Neuronal stem cell (in vitro differentiated cells): ENCODE measurements around the gene RNASE13.

Experiments
- DNase-seq: peaks from one replicate; pipeline ENCODE4 v3.0.0-alpha.2; 2013; ENCODE audit warnings: low spot score
- H2AFZ ChIP-seq: one replicate; pipeline ENCODE4 v1.6.1; 2013; ENCODE audit warnings: mild to moderate bottlenecking, low read length, inconsistent platforms
- H2AK5ac ChIP-seq: 2 replicates; pipeline ENCODE4 v1.6.1; 2013; ENCODE audit warnings: low read depth, mild to moderate bottlenecking, inconsistent platforms, low read length, moderate library complexity, mixed read lengths
- H2BK120ac ChIP-seq: 2 replicates; pipeline ENCODE4 v1.6.1; 2013; ENCODE audit warnings: low read depth, mild to moderate bottlenecking, inconsistent platforms, low read length, moderate library complexity, mixed read lengths
- H2BK12ac ChIP-seq: one replicate; pipeline ENCODE4 v1.6.1; 2013; ENCODE audit warnings: low read length, inconsistent platforms
- H2BK15ac ChIP-seq: 2 replicates; pipeline ENCODE4 v1.6.1; 2013; ENCODE audit warnings: mild to moderate bottlenecking, low read length, inconsistent platforms, mixed read lengths
- H2BK5ac ChIP-seq: one replicate; pipeline ENCODE4 v1.6.1; 2013; ENCODE audit warnings: inconsistent platforms, mild to moderate bottlenecking, low read length, moderate library complexity
- H3K14ac ChIP-seq: one replicate; pipeline ENCODE4 v1.6.1; 2013; ENCODE audit warnings: low read length, inconsistent platforms
- H3K18ac ChIP-seq: 2 replicates; pipeline ENCODE4 v1.6.1; 2013; ENCODE audit warnings: low read length, inconsistent platforms
- H3K23ac ChIP-seq: 2 replicates; pipeline ENCODE4 v1.6.1; 2013; ENCODE audit warnings: low read depth, mild to moderate bottlenecking, mixed read lengths, low read length, inconsistent platforms; ENCODE audit not compliant: poor library complexity
- H3K27ac ChIP-seq: replicated peaks from 3 replicates; pipeline ENCODE4 v1.5.1; 2013; ENCODE audit warnings: low read length, inconsistent platforms
- H3K27me3 ChIP-seq, 3 experiments: 2 replicates each; pipeline ENCODE4 v1.6.1; 2013; ENCODE audit warnings: low read length in 3 of 3, mild to moderate bottlenecking in 2 of 3, inconsistent platforms in 1 of 3, low read depth in 1 of 3, mixed read lengths in 1 of 3, moderate library complexity in 1 of 3; ENCODE audit not compliant: control insufficient read depth in 3 of 3, insufficient read depth in 3 of 3
- H3K36me3 ChIP-seq, 2 donors: replicated peaks in 1 of 2; 2 replicates each; pipeline ENCODE4 v1.6.1; 2013; ENCODE audit warnings: low read length in 2 of 2; ENCODE audit not compliant: control insufficient read depth in 2 of 2, insufficient read depth in 2 of 2
- H3K4ac ChIP-seq: 2 replicates; pipeline ENCODE4 v1.6.1; 2013; ENCODE audit warnings: inconsistent platforms, mild to moderate bottlenecking, low read length, moderate library complexity
- H3K4me1 ChIP-seq, 2 donors: 1 replicate in 1 of 2; 2 replicates in 1 of 2; pipeline ENCODE4 v1.6.1; 2013; ENCODE audit warnings: low read length in 2 of 2, low read depth in 1 of 2; ENCODE audit not compliant: control insufficient read depth in 2 of 2, insufficient read depth in 1 of 2
- H3K4me2 ChIP-seq: one replicate; pipeline ENCODE4 v1.6.1; 2013; ENCODE audit warnings: mild to moderate bottlenecking, low read length, inconsistent platforms; ENCODE audit not compliant: insufficient read depth, poor library complexity, severe bottlenecking
- H3K4me3 ChIP-seq, 2 donors: 2 replicates each; pipeline ENCODE4 v1.5.1; 2013; ENCODE audit warnings: low read length in 2 of 2, mild to moderate bottlenecking in 2 of 2, inconsistent platforms in 1 of 2, moderate library complexity in 1 of 2
- H3K79me1 ChIP-seq: one replicate; pipeline ENCODE4 v1.6.1; 2013; ENCODE audit warnings: low read depth, mild to moderate bottlenecking, inconsistent platforms, low read length, moderate library complexity
- H3K9ac ChIP-seq: one replicate; pipeline ENCODE4 v1.6.1; 2013; ENCODE audit warnings: mild to moderate bottlenecking, low read depth, low read length, inconsistent platforms; ENCODE audit not compliant: poor library complexity
- H3K9me3 ChIP-seq, 2 donors: replicated peaks in 1 of 2; 2 replicates each; pipeline versions ENCODE3 to v1.6.1; 2013; ENCODE audit warnings: low read length in 2 of 2, mild to moderate bottlenecking in 2 of 2, inconsistent platforms in 1 of 2, low read depth in 1 of 2, mixed read lengths in 1 of 2, moderate library complexity in 1 of 2; ENCODE audit not compliant: control insufficient read depth in 2 of 2, insufficient read depth in 1 of 2
- H4K8ac ChIP-seq: one replicate; pipeline ENCODE4 v1.6.1; 2013; ENCODE audit warnings: low read depth, mild to moderate bottlenecking, inconsistent platforms, low read length, moderate library complexity
- H4K91ac ChIP-seq: one replicate; pipeline ENCODE4 v1.6.1; 2013; ENCODE audit warnings: low read length, low read depth, mild to moderate bottlenecking, inconsistent platforms; ENCODE audit not compliant: poor library complexity
- WGBS, 2 donors: extraction: QIAGEN DNeasy Blood & Tissue Kit; methylation state at CpG; one replicate each; pipeline ENCODE4 v1.1.7; 2013; ENCODE audit warnings: missing lambda C conversion rate in 2 of 2, mixed read lengths in 1 of 2; ENCODE audit not compliant: insufficient read length in 2 of 2, insufficient replicate concordance in 1 of 2; ENCODE audit errors: extremely low coverage in 2 of 2; 5-methylcytosine and 5-hydroxymethylcytosine counted together

Gene RNASE13

DNA sequence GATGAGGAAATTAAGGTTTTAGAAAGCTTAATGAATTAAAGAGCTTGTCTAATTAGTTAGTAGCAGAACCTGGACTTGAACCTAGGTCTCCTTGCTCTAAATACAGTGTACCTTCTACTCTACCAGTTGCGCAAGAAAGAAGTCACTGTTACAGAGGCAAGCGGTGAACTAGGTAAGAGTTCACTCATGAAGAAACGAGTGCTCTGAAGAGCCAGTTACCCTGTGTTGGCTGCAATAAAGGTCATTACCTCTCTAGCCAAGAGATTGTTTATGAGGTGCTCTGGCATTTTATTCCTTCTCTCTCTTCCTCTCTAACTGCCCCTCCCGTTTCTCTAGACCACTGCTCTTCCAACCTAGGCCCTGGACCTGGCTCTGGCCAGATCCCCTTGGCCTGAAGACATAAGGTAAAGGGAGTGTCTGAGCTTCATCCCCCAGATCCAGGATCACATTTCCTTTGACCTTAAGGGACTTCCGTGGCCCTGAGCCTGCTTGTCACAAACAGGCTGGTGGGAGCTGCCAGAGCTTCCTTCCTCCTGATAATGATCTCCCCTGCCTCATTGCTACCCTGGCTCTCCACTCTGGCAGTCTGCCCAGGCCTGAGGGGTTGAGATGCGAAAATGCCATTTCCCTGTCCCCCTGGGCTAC, 9.5 kb upstream of the RNASE13 start:
- no peak overlapping the region for H4K8ac ChIP-seq
- no peak overlapping the region for H2AFZ ChIP-seq
- peaks cover 0 to under 1% of the 10 kb centered on the region in 2 donors for H3K4me1 ChIP-seq
- H3K4me2 ChIP-seq: no peak overlapping the region
- no peak overlapping the region for H3K14ac ChIP-seq
- no peak overlapping the region for H3K23ac ChIP-seq
- peaks cover 0 to 41% (median 0%) of the 10 kb centered on the region in 3 experiments for H3K27me3 ChIP-seq
- no peak overlapping the region for H2BK12ac ChIP-seq
- no peak for DNase-seq
- no peak overlapping the region for H2BK5ac ChIP-seq
- H3K9ac ChIP-seq: no peak overlapping the region
- no peak overlapping the region for H2BK120ac ChIP-seq
- H2BK15ac ChIP-seq: no peak overlapping the region
- WGBS, 2 donors: no CpG with 5 or more reads among the region's 6 CpGs
- H3K4ac ChIP-seq: no peak overlapping the region
- H3K9me3 ChIP-seq: no peaks in the 10 kb centered on the region
- H3K27ac ChIP-seq: no peak overlapping the region
- H4K91ac ChIP-seq: no peak overlapping the region
- no peaks in the 10 kb centered on the region for H3K36me3 ChIP-seq
- no peaks in the 10 kb centered on the region for H3K79me1 ChIP-seq
- H3K4me3 ChIP-seq: no peak overlapping the region
- H3K18ac ChIP-seq: no peak overlapping the region
- H2AK5ac ChIP-seq: no peak overlapping the region

DNA sequence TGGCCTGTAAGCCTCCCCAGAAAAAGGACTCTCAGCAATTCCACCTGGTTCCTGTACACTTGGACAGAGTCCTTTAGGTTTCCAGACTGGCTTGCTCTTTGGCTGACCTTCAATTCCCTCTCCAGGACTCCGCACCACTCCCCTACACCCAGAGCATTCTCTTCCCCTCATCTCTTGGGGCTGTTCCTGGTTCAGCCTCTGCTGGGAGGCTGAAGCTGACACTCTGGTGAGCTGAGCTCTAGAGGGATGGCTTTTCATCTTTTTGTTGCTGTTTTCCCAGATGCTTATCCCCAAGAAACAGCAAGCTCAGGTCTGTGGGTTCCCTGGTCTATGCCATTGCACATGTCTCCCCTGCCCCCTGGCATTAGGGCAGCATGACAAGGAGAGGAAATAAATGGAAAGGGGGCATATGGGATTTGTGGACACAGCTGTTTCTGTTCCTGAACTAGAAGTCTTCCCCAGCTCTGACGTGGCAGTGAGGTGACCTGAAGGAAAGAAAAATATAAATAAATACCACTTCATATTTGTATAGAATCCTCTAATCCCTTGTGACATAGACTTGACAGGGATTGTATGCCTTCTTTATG, 8.9 kb upstream of the RNASE13 start:
- Histone ChIP-seq H3K18ac (no peak overlapping the region), H2BK120ac (no peak overlapping the region), H2AFZ (no peak overlapping the region), H3K4me1 (peaks cover 1 to 2% of the 10 kb centered on the region in 2 donors), H3K36me3 (no peaks in the 10 kb centered on the region), H4K8ac (no peak overlapping the region), H3K4me3 (no peak overlapping the region), H3K4ac (no peak overlapping the region), H2BK12ac (no peak overlapping the region), H3K14ac (no peak overlapping the region), H2BK15ac (no peak overlapping the region), H3K9ac (no peak overlapping the region), H2BK5ac (no peak overlapping the region), H3K79me1 (no peaks in the 10 kb centered on the region), H3K27ac (no peak overlapping the region), H3K23ac (no peak overlapping the region), H2AK5ac (no peak overlapping the region), H3K27me3 (peaks cover 0 to 41% (median 0%) of the 10 kb centered on the region in 3 experiments), H3K4me2 (no peak overlapping the region), H4K91ac (no peak overlapping the region), H3K9me3 (no peaks in the 10 kb centered on the region)
- WGBS, 2 donors: no CpG with 5 or more reads among the region's 2 CpGs
- no peak for DNase-seq

DNA sequence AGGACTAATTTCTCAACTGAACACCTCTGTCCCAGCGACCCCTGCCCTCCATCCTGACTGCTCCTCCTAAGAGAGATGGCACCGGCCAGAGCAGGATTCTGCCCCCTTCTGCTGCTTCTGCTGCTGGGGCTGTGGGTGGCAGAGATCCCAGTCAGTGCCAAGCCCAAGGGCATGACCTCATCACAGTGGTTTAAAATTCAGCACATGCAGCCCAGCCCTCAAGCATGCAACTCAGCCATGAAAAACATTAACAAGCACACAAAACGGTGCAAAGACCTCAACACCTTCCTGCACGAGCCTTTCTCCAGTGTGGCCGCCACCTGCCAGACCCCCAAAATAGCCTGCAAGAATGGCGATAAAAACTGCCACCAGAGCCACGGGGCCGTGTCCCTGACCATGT, 8.3 kb upstream of the RNASE13 start:
- Histone ChIP-seq H3K36me3 (no peaks in the 10 kb centered on the region), H2BK5ac (no peak overlapping the region), H3K4me1 (peaks cover 1 to 2% of the 10 kb centered on the region in 2 donors), H3K18ac (no peak overlapping the region), H3K79me1 (no peaks in the 10 kb centered on the region), H3K4me3 (no peak overlapping the region), H3K4ac (no peak overlapping the region), H3K14ac (peak overlapping the region; percentile 5), H3K9me3 (no peaks in the 10 kb centered on the region), H3K27me3 (peaks cover 0 to 41% (median 0%) of the 10 kb centered on the region in 3 experiments), H2AFZ (no peak overlapping the region), H4K91ac (no peak overlapping the region), H3K27ac (no peak overlapping the region), H2AK5ac (no peak overlapping the region), H4K8ac (no peak overlapping the region), H3K4me2 (no peak overlapping the region), H2BK120ac (no peak overlapping the region), H2BK15ac (no peak overlapping the region), H3K9ac (no peak overlapping the region), H3K23ac (no peak overlapping the region), H2BK12ac (no peak overlapping the region)
- no peak for DNase-seq
- no CpG with 5 or more reads among the region's 8 CpGs for WGBS, 2 donors

DNA sequence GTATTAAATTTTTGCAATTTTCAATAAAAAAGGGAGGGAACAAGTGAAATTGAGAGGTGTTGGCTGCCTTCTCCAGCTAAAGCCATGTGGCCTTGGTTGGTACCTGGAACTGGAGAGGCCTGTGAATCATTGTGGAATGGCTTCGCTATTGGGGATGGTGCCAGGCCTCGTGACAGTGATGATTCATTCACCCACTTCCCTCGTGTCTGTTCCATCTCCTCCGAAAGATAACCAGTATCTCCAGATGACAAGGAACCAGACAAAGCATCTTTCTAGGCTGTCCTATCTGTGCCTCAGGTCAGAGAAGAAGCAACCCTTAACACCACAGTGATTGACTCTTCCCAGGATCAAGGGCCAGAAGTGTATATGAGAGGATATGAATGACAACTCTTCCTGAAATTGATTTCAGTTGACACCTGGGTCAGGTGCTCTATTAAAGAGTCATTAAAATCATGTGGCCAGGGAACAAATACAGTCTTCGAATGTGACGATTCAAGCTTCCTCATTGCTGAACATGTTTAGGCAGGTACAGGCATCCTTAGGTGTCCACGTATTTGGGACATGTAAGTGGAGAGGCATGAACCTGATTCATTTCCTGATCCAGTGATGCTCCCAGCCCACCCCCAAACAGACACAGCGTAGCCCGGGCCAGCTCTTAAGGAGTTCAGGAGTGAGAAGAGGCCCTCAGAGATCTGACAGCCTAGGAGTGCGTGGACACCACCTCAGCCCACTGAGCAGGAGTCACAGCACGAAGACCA, 7.2 kb upstream of the RNASE13 start, which contains the start of gene RNASE7:
Gene RNASE7 (plus strand): TSS at position 687 of the 758 bp plus-strand sequence. CDS start 631 bp downstream, outside the sequence.
- Histone ChIP-seq H3K27me3 (peaks cover 0 to 50% (median 0%) of the 10 kb centered on the region in 3 experiments), H2BK120ac (no peak within 1 kb of the TSS), H3K9me3 (no peaks in the 10 kb centered on the region), H3K79me1 (no peaks in the 10 kb centered on the region), H3K4me1 (peaks cover 1 to 2% of the 10 kb centered on the region in 2 donors), H3K9ac (no peak within 1 kb of the TSS), H3K14ac (peak within 1 kb of the TSS; percentile 5), H3K4me2 (no peak within 1 kb of the TSS), H2BK5ac (no peak within 1 kb of the TSS), H2AFZ (no peak within 1 kb of the TSS), H3K4ac (no peak within 1 kb of the TSS), H2BK12ac (no peak within 1 kb of the TSS), H3K4me3 (no peak within 1 kb of the TSS), H3K27ac (no peak within 1 kb of the TSS), H3K18ac (no peak within 1 kb of the TSS), H2AK5ac (no peak within 1 kb of the TSS), H3K23ac (no peak within 1 kb of the TSS), H4K91ac (no peak within 1 kb of the TSS), H2BK15ac (no peak within 1 kb of the TSS), H4K8ac (no peak within 1 kb of the TSS), H3K36me3 (no peaks in the 10 kb centered on the region)
- no CpG with 5 or more reads among the region's 11 CpGs for WGBS, 2 donors
- no peak for DNase-seq
